Body of pancreas (tissue), 4 donors: ENCODE data around the gene SPSB1. TPM values are rescaled to one million over a fixed set of nuclear protein-coding genes. Genes with fewer than 3 reads are reported as not detected.

ENCODE experiments used
- ATAC-seq: fragments of 150-250 bp; one replicate; pipeline ENCODE4 v1.9.1; 2016
- DNase-seq, 4 donors: peaks; one replicate each; pipeline ENCODE4 v3.0.0-alpha.2; 2019
- H3K27ac ChIP-seq, 4 donors: fragments of 200-600 bp; sonication (generic); 1 replicate in 3 of 4; 2 replicates in 1 of 4; pipeline versions ENCODE4 v1.5.1 to v1.6.1; 2016 to 2019; ENCODE audit warnings: mild to moderate bottlenecking in 1 of 4, mixed read lengths in 1 of 4, moderate library complexity in 1 of 4
- H3K27me3 ChIP-seq, 2 donors: fragments of 200-600 bp; sonication (generic); one replicate each; pipeline ENCODE4 v1.6.0; 2016; ENCODE audit warnings: mild to moderate bottlenecking in 1 of 2
- H3K36me3 ChIP-seq, 2 donors: fragments of 200-600 bp; sonication (generic); replicated peaks in 1 of 2; 2 replicates each; pipeline ENCODE4 v1.5.1; 2016; ENCODE audit warnings: low read depth in 2 of 2; ENCODE audit not compliant: insufficient read depth in 1 of 2
- H3K4me1 ChIP-seq: fragments of 200-600 bp; sonication (generic); one replicate; pipeline ENCODE4 v1.6.0; 2016
- H3K4me3 ChIP-seq, 2 donors: fragments of 200-600 bp; sonication (generic); 1 replicate in 1 of 2; 2 replicates in 1 of 2; pipeline ENCODE4 v1.5.1; 2016 to 2019
- H3K9me3 ChIP-seq, 3 donors: fragments of 200-600 bp; sonication (generic); 1 replicate in 2 of 3; 2 replicates in 1 of 3; pipeline ENCODE4 v1.5.1; 2016
- CTCF ChIP-seq, 7 experiments: fragments of 450-650 bp in 4 of 7; fragments of 200-600 bp in 3 of 7; sonication (generic) in 3 of 7; IDR thresholded peaks; one replicate each; pipeline ENCODE4 v1.5.1; 2016 to 2019; ENCODE audit warnings: antibody characterized with exemption in 7 of 7
- POLR2A ChIP-seq, 3 donors: fragments of 450-650 bp; IDR thresholded peaks; one replicate each; pipeline ENCODE4 v1.6.1; 2016; ENCODE audit warnings: antibody characterized with exemption in 3 of 3, mild to moderate bottlenecking in 2 of 3
- WGBS, 2 donors: methylation state at CpG; one replicate each; pipeline ENCODE4 v1.1.5; 2017; 5-methylcytosine and 5-hydroxymethylcytosine counted together
- intact Hi-C: fragments of 100-400 bp; cut with DNase I; formaldehyde crosslinking; loops from one replicate; pipeline ENCODE4 v1.15.1; 2023
- total RNA-seq, 2 donors: library from RNA; depleted of rRNA; stranded (reverse); fragments of >200 nt; gene quantifications; one replicate each; pipeline ENCODE4 v1.1.0, GENCODE V29; 2016

SPSB1 gene
- total RNA-seq, 2 donors from 2014 or later = 14.5 to 16.5 TPM

GRCh38 chr1:9413071-9413876, 120.6 kb downstream of the SPSB1 start:
- Histone ChIP-seq H3K27ac (peak overlapping the region; percentile 67 to 89 (median 82)), H3K27me3 (no peaks in the 10 kb centered on the region), H3K4me1 (peaks cover 22% of the 10 kb centered on the region), H3K36me3 (no peaks in the 10 kb centered on the region), H3K4me3 (no peak overlapping the region), H3K9me3 (no peaks in the 10 kb centered on the region)
- intact Hi-C loops = no loop called here
- ATAC-seq = peak; percentile 85
- WGBS, 2 donors = 16 to 34% methylated on average over 7 to 17 of the region's 17 CpGs
- DNase-seq = peak; percentile 69 to 83 (median 81)
- TF ChIP-seq POLR2A (IDR thresholded peaks at IDR 0.05) = no peak
- no peak for TF ChIP-seq CTCF (IDR thresholded peaks at IDR 0.05)

DNA sequence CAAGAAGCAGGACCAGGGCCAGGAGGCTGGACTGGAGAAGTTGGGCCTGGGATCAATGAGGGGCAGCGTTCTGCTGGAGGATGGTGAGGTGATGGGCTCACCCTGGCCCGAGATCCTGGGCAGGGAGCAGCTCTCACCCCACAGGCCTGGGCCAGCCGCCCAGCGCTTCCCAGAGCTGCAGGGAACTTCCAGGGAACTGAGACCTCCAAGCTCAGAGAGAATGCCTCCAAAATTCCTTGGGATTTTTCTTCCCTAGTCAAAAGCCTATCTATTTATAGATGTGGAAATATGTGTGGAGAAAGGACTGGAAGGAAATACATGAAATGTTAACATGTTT, 121.2 kb downstream of the SPSB1 start:
- Histone ChIP-seq H3K27ac (peak overlapping the region; percentile 67 to 89 (median 82)), H3K36me3 (no peaks in the 10 kb centered on the region), H3K4me3 (no peak overlapping the region), H3K27me3 (no peaks in the 10 kb centered on the region), H3K4me1 (peaks cover 22% of the 10 kb centered on the region), H3K9me3 (no peaks in the 10 kb centered on the region)
- ATAC-seq (no peak), DNase-seq (peak in 3 of 4 donors; percentile 30 to 38 (median 32))
- 77 to 79% methylated on average over 4 of the region's 4 CpGs for WGBS, 2 donors
- no peak for TF ChIP-seq CTCF (IDR thresholded peaks at IDR 0.05)
- TF ChIP-seq POLR2A (IDR thresholded peaks at IDR 0.05) = no peak
- intact Hi-C loops = no loop called here

DNA sequence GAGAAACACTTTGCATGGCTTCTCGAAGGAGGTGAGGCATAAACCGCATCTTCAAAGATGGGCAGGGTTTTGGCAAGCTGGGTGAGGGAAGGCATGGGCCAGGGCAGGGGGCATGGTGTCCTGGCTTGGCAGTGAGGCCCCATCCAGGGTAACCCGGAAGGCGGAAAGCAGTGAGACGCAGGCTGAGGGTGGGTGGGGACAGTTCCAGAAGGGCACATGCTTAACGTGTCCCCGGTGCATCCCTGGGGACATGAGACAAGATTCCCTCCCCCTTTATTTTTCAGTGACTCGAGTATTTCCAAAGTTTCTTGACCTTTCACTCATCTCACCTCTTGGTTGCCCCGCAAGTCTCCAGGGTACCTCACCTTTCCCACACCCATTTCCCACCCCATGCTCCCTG, 123.8 kb downstream of the SPSB1 start:
- no peak overlapping the region for H3K27ac ChIP-seq
- no peak for DNase-seq
- no peaks in the 10 kb centered on the region for H3K27me3 ChIP-seq
- 87 to 90% methylated on average over 9 of the region's 9 CpGs for WGBS, 2 donors
- TF ChIP-seq POLR2A (IDR thresholded peaks at IDR 0.05) = no peak
- no peak for TF ChIP-seq CTCF (IDR thresholded peaks at IDR 0.05)
- H3K4me3 ChIP-seq = no peak overlapping the region
- H3K36me3 ChIP-seq = no peaks in the 10 kb centered on the region
- no peak for ATAC-seq
- no peaks in the 10 kb centered on the region for H3K9me3 ChIP-seq
- H3K4me1 ChIP-seq = peaks cover 22% of the 10 kb centered on the region
- intact Hi-C loops = no loop called here

GRCh38 chr1:9416918-9417500, 124.3 kb downstream of the SPSB1 start:
- WGBS, 2 donors = 94% methylated on average over 14 to 18 of the region's 18 CpGs
- Histone ChIP-seq H3K9me3 (no peaks in the 10 kb centered on the region), H3K4me1 (peaks cover 20% of the 10 kb centered on the region), H3K27ac (no peak overlapping the region), H3K36me3 (no peaks in the 10 kb centered on the region), H3K4me3 (no peak overlapping the region), H3K27me3 (no peaks in the 10 kb centered on the region)
- TF ChIP-seq POLR2A (IDR thresholded peaks at IDR 0.05) (no peak), CTCF (IDR thresholded peaks at IDR 0.05) (no peak)
- ATAC-seq (no peak), DNase-seq (no peak)
- intact Hi-C loops = no loop called here
